M059J (cell line): ENCODE data around the gene MACROD2. TPM values are rescaled to one million over a fixed set of nuclear protein-coding genes. Genes with fewer than 3 reads are reported as not detected.

Source experiments
- DNase-seq: peaks from one replicate; pipeline ENCODE4 v3.0.0-alpha.2; 2012; ENCODE audit warnings: low read depth
- total RNA-seq: library from RNA; depleted of rRNA; stranded (reverse); fragments of >200 nt; shearing (Covaris generic); gene quantifications from 2 replicates; pipeline ENCODE4 v1.2.3, GENCODE V29; 2014

Gene MACROD2
- total RNA-seq, 1 experiment from 2014 or later = 1.8 TPM

DNA sequence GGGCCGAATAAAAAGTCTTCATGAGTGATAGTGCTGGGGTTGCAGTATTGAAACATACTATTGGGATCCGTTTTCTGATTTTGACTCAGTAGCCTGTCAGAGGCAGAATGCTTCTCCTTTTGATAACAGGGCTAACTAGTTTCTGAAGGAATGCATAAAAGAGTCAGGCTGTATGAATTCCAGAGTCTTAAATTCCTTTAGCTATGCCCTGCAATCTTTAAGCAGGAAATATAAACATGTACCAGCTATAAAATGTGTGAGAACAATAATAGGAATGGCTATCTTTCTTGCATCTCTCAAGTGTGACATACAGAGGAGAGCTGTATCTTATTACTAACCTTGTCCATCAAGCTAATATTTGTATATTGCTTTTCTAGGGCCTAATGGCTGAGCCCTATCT, 1660.8 kb downstream of the MACROD2 start:
- DNase-seq = peak; percentile 30

DNA sequence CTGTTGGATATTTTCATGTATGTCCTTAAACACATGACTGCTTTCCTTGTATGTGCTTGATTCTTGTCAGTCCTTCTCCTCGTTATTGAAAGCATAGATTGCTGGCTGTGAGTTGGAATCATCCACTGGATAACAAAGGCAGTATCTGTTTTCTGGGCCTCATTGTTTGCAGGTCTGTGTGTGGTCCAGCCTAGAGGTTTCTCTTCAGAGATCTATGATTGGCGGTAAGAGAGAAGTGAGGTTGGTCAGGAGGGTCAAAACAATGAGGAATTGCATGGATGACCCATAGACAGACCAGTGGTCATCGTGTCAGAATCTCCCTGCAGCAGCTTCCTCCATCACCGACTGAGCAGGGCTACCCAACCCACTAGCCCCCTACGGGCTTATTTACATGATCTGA, 1663.0 kb downstream of the MACROD2 start:
- no peak for DNase-seq

DNA sequence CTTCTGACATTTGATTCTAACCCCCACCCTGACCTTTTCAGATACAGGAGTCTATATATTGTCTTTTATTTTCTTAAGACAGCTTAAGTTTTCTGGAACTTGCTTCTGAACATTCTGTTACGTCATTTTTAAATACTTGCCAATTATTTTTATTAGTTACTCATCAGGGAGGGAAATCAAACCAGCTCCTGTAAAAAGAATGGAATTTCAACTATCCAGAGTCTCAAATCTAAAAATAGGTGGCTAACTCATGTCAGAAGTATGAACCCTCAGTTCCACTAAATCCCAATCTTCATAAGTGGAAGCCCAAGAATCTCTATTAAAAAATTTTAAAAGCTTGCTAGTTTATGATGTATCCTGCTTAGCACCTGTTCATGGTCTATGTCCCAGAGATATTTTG, 1677.9 kb downstream of the MACROD2 start:
- peak; percentile 82 for DNase-seq

DNA sequence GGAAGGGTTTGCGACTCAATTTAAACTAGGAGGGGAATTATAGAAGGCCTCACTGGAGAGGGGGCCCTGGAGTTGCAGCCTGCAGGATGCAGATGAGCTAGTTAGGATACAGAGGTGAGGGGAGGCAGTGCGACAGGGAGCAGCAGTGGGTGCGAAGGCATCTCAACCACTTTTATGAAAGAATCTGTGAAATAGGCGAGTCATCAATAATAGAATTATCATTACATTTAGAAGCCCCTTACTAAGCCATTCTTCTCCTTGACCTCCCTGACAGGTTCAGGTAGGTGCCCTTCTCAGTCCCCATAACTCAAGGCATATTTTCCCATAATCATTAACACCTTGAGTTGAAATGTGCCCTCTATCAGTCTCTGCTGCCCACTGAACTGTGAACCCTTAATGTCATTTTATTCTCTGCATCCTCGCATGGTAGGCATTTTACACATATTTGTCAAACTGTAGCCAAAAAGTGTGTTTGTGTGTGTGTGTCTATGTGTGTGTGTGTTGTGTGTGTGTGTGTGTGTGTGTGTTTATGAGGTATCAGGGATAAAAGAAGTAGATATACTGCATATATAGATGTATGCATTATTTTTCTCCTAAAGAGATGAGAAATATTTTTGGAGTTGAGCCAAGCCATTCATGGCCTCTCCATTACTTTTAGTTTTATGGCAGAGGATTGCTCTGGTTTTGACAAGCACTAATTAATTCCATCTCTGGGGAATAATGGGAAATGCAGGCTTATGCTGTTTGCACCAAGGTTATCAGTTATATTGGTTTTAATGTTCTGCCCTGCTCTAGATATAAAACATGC, 1679.1 kb downstream of the MACROD2 start:
- no peak for DNase-seq

DNA sequence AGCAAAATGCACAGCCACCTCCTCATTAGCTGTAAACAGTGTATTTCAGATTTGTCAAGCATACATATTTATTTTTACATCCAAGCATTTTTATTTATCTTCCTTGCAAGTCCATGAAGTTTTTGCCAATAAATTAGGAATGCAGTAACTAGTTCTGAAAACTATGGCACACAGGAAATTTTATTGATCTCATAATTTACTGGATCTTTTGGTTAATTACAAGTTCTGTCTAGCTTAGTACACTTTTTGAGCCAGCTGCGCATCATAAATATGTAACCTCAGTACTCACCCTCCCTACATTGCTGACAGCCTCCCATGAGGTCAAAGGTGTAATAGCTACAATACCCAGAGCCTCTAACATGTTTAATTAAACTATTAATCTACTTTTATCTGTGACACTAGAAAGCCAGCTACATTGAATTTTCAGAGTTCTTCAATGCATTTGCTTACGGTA, 1679.8 kb downstream of the MACROD2 start:
- no peak for DNase-seq

DNA sequence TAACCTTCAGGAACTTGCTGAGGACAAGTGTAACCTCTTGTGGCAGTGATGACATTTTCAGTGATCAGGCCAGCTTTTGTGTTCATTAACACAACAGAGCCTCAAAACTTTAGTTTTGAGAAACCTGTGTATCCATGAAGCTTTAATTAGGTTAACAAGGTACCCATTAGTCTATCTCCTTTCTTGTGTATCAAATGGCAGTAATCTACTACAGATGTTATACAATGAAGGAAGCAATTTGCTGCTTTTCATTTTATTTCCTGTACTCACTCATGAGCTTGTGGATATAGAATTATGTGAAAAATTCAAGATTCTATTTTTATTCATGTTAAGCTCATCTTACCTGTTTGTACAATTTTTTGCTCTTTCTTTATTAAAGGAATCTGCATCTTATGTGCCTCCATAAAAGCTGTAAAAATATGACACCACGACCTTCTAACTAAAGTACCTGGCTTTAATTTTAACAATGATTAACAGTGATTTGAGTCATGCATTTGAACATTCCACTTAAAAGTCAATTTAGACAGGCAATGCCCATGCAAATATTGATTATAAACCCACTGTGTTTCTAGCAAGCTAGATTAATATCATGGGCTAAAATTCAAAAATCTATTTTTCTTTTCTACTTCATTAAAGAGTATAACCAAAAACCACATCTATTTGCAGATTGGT, 1680.6 kb downstream of the MACROD2 start:
- DNase-seq = no peak

DNA sequence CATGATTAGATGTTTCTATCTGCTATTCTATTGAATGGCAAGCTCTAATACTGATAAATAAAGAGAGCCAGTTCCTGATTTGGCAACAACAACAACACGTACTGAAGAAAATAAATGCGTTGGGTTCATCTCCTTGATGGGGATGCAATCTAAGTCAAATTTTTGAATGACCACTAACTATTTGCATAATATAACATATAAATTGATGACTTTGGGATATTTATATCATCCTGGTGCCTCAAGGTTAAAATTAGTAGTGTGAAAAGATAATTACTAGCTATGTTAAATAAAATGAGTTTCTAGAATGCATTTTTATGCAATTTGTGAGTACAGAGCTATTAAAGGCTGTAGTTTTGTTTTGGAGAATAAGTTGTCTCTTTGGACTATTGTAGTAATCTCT, 1681.5 kb downstream of the MACROD2 start:
- DNase-seq = no peak

DNA sequence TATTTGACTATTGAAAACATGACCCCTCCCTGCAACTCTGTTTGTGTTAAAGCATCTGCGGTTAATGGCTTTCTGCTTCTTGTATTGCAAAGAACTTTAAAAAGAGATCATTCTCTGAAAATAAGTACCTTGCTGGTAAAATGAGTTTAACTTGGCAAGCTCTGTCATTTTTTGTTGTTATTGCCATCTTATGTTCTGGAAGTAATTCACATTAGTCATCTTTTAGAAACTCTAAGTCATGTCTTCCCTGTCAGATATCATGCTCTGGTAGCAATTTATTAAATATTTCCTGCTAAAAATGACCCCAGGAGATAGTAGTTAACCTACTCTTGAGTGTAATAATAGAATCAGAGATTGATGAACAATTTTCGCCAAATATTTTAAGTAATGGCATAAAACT, 1687.4 kb downstream of the MACROD2 start:
- DNase-seq = peak; percentile 24

DNA sequence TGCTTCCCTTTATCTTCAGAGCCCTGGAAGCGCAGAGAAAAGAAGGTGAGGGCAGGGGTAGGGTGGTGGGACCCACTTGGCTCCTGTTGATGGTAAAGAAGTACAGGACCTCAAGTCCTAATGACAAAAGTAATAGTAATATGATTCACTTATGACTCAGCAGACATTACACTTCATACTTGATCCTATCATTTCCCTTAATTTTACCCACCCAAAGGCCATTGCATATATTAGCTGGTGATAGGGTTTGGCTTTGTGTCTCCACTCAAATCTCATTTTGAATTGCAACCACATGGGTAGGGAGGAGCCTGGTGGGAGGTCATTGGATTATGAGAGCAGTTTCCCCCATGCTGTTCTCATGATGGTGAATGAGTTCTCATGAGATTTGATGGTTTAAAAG, 1697.3 kb downstream of the MACROD2 start:
- DNase-seq = no peak

DNA sequence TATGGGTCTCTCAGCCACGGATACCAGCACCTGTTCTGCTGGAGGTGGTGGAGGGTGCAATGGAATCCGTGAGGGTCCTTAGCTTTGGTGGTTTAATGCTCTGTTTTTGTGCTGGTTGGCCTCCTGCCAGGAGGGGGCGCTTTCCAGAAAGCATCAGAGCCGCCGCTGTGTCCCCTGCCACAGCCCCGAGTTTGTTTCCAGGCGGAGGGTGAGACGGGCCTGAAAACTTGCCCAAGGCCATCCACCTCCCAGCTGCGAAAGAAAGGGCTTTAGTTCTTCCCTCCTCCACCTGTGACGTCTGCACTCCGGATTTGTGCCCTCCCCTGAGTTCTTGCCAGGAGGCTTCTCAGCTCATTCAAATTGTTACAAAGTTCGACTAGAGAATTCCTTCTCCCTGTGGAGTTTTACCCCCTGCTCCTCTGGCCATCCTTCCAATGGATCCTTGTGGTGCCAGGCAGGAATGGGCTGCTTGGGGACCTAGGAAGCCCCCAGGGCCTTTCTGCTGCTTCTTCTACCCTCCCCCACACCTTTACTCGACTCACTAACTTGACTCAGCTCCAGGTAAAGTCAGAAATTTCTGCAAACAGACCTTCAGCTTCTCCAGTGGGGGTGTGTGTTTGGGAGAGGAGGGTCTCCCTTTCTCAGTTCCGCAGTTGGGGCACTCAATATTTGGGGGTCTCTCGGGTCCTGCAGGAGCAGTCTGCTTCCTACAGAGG, 1704.3 kb downstream of the MACROD2 start:
- peak; percentile 79 for DNase-seq

DNA sequence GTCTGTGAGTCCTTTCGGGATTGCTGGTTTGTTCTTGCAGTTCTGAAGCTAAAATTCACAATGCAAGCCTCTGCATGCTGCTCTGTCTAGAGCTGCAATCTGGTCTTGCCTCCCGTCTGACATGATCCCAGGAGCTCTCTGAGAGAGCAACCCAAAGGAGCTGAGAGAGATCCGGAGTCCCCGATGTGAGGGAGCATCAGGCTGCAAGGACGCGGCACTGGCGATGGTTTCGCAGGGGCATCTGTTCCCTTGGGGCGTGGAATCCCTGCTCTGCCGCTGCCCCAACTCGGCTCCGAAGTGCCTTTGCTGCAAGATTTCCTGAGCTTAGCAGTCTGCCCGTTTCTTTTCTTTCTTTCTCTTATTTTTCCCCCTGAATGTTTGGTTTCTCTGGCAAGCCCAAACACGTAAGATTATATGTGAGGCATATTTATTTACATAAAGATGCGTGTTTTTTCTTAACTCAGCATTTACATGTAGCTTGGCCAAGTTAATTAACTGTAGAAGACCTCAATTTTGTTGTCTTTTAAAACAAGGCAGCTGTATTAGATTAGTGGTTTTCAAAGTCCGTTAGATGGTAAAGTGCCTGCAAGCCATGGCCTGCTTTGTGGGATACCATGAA, 1704.9 kb downstream of the MACROD2 start:
- DNase-seq = peak; percentile 35

DNA sequence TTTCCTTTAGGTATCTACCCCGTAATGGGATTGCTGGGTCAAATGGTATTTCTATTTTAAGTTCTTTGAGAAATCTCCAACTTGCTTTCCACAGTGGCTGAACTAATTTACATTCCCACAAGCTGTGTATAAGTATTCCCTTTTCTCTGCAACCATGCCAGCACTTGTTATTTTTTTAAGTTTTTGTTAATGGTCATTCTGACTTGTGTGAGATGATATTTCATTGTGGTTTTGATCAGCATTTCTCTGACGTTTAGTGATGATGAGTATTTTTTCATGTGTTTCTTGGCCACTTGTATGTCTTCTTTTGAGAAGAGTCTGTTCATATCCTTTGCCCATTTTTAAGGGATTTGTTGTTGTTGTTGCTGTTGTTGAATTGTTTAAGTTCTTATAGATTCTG, 1706.8 kb downstream of the MACROD2 start:
- DNase-seq = peak; percentile 51

DNA sequence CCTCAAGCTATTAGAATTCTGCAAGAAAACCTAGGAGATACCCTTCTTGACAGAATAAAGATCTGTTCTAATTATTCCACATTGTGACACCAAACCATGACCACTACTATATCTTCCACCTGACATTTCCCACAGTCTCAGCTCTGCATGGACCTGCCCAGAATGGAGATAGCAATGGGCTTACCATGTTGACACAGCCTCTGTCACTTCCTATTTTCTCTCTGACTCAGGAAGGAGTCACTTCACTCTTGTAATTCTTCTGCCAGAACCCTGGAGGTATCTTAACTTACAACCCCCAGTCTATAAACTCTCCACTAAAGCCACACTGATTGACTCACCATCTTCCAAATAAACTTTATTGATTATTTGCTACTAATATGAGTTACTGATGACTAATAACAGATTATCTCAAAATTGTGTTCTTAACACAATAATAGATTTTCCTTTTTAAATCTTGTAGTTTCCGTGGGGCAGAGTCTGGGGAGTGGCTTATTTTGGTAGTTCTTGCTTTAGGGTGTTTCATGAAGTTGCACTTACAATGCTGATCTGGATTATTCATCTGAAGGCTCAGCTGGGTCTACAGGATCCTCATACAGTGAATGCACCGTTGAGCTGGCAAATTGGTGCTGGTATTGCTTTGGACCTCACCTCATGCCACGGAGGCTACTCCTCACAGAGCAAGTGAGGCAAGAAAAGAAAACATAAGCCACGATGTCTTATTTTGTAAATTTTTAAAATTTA, 1708.0 kb downstream of the MACROD2 start:
- DNase-seq = peak; percentile 88

DNA sequence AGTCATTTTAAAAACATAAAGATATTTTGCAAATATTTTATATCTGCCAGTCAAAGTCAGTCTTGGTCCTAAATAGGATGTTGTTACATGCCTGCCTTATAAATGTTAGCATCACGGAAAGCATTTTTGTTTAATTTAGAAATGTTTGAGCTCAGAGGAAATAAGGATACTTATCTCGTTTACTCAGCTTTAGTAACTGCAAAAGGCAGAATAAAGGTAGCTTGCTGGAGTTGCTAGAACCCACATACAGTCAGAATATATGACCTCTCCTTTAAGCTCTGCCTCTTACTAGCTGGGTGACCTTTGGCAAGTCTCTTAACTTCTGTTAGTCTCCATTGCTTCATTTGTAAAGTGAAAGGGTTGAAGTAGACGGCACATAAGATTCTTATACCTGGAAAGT, 1710.7 kb downstream of the MACROD2 start:
- DNase-seq = no peak

DNA sequence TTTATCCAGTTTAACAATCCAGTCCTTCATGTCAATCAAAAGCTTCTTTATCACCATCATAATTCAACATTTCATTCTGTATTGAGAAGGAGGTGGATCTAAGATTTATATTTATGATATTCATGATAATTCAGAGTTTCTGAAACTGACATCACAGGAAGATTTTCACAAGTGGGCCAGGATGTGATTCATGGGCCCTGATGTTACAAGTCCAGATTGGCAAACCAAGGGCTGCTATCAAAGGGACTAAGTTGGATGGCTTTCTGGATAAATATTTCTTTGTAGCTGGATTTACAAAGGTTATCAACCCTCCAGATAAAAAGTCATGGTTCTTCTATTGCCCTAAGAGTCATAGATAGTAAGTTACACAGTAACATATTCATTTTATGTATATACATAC, 1711.4 kb downstream of the MACROD2 start:
- DNase-seq = no peak

DNA sequence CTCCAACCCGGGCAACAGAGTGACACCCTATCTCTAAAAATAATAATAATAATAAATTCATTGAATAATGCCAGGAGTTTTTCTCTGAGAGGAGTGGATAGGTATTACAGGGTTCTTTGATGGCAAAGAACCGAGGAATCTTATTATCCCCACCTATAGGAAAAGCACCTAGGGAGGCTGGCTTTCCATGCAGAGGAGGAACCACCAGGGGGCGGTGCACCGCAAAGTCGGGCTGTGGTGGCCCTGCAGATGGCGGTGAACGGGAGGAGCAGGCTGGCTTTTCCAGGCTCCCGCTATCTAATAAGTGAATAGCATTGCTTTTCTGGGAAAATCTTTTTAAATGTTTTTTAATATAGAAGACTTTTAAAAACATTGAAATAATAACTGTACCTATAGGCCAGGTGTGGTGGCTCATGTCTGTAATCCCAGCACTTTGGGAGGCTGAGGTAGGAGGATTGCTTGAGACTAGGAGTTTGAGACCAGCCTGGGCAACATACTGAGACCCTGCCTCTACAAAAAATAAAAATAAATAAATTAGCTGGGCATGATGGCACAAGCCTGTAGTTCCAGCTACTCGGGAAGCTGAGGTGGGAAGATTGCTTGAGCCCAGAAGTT, 1713.8 kb downstream of the MACROD2 start:
- peak; percentile 34 for DNase-seq

DNA sequence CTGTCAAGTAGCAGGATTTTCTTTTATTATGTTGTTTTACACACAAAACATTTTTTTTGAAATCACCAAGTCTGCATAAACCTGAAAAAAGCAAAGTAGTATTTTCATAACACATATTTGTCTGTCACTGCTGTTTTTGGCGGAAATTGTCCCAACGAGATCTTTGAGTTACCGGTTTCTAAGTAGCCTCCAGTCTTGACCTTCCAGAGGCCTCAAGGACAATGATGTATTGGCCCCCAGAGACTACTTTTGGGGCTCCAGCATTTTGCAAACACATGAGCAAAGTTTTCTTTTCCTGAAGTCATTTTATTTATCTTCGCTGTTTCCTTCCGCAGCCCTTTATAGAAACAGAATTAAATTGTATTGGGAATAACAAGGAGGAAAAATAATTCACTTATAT, 1715.3 kb downstream of the MACROD2 start:
- no peak for DNase-seq

DNA sequence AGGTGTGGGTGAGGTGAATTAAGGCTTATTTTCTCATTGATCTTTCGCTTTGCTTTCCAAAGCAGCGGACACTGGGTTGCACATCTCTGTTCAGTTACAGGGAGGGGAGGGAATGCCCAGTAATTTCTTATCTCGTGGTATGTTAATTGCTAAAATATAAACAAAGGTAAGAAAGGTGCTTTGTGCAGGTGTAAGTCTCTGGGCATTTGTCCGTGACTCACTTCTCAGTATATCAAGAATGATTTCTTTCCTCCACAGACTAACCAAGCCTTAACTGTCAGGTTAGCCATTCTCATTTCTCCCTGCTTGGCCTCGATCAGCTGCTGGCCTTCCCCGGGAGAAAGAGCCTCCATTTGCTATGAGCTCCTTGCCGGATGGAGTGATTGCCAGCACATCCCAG, 1715.9 kb downstream of the MACROD2 start:
- no peak for DNase-seq

DNA sequence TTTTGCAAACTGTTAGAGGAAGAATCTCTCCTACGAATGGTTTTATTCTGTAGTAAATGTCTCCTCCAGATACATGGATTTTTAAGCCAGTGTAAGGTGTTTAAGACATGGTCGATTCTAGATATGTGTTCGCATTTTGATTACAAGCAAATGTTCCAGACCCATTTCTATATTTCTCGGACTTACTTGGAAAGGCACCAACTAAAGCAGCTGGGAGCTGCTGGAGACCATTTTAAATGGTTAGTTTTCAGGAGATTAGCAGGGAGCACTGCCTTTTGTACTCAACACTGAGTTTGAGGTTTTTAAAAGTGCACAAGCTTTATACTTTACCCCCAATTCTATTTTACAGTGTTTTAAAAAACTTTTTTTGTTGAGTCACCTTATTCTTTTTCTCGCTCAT, 1720.9 kb downstream of the MACROD2 start:
- DNase-seq = no peak

DNA sequence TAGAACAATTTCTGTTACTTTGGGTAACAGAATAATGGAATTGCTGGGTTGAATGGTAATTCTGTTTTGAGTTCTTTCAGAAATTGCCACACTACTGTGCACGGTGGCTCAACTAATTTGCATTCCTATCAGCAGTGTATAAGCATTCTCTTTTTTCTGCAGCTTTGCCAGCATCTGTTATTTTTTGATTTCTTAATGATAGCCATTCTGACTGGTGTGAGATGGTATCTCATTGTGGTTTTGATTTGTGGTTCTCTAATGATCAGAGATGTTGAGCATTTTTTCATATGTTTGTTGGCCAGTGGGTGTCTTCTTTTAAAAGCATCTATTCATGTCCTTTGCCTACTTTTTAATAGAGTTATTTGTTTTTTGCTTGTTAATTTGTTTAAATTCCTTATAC, 1731.1 kb downstream of the MACROD2 start:
- DNase-seq = peak; percentile 51

DNA sequence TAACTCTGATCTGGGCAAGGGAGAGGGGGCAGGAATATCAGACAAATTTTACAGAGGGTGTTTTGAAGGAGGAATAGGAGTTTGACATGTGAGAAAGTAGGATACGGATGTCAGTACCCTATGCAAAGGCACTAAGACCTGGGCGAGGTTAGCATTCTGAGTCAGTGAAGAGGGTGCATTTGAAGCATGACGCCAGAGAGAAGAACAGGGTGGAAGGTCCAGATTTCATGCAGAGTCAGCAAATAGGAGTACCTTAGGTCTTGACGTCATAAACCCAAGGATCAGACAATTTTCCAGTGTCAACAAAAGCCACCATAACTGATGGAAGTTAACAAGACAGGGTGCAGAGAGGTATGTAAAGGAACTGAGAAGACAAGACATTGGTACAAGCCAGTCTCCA, 1738.7 kb downstream of the MACROD2 start:
- DNase-seq = no peak
